HG03460 (cell line): Measurements from ENCODE around the gene BAX.
"Not testable (repeated sequence)": the region's sequence is repeated elsewhere in the genome, so short reads cannot be mapped to it uniquely, and the experiment has no call there.

ENCODE experiments used
- ATAC-seq: cut with Tn5 transposase; IDR thresholded peaks from one replicate; pipeline ENCODE4 v1.9.1; 2021; ENCODE audit not compliant: unreplicated experiment

BAX gene

GRCh38 chr19:48954595-48955307 is at the start of gene BAX:
Gene BAX, plus strand, starts transcription at chr19:48954875. Its CDS starts 54 bp downstream, at chr19:48954929.
- ATAC-seq, result peak; percentile 75

- no peak for ATAC-seq
Observed at GRCh38 chr19:48905664-48906063, 49.0 kb upstream of the BAX start.

GRCh38 chr19:48906324-48906723 is 48.4 kb upstream of the BAX start:
- ATAC-seq, result no peak

- ATAC-seq, result no peak
Observed at GRCh38 chr19:48907671-48908070, 47.0 kb upstream of the BAX start.

- ATAC-seq, result not testable (repeated sequence)
Observed at GRCh38 chr19:48909424-48910077, 45.1 kb upstream of the BAX start.

- ATAC-seq, result no peak
Observed at GRCh38 chr19:48910803-48911202, 43.9 kb upstream of the BAX start.

- no peak for ATAC-seq
Observed at GRCh38 chr19:48913114-48913889, 41.4 kb upstream of the BAX start.

- ATAC-seq, result no peak
Observed at GRCh38 chr19:48914181-48914580, 40.5 kb upstream of the BAX start.

- no peak for ATAC-seq
Observed at GRCh38 chr19:48915757-48916156, 38.9 kb upstream of the BAX start.

- ATAC-seq, result no peak
Observed at GRCh38 chr19:48918071-48918470, 36.6 kb upstream of the BAX start.

- no peak for ATAC-seq
Observed at GRCh38 chr19:48918801-48919247, 35.9 kb upstream of the BAX start.

- ATAC-seq, result not testable (repeated sequence)
Observed at GRCh38 chr19:48919271-48919670, 35.4 kb upstream of the BAX start.

GRCh38 chr19:48920949-48921348 is 33.7 kb upstream of the BAX start:
- ATAC-seq, result no peak

- ATAC-seq, result no peak
Observed at GRCh38 chr19:48921721-48922500, 32.8 kb upstream of the BAX start.

- ATAC-seq, result no peak
Observed at GRCh38 chr19:48922548-48923490, 31.9 kb upstream of the BAX start.

GRCh38 chr19:48925240-48925843 is 29.3 kb upstream of the BAX start:
- no peak for ATAC-seq

- not testable (repeated sequence) for ATAC-seq
Observed at GRCh38 chr19:48925890-48926289, 28.8 kb upstream of the BAX start.

- ATAC-seq, result no peak
Observed at GRCh38 chr19:48926909-48927308, 27.8 kb upstream of the BAX start.

- ATAC-seq, result not testable (repeated sequence)
Observed at GRCh38 chr19:48927692-48928091, 27.0 kb upstream of the BAX start.
